ENCODE results near the gene MIEN1. TPM values are rescaled to one million over a fixed set of nuclear protein-coding genes. Genes with fewer than 3 reads are reported as not detected.

Gene MIEN1
- total and polyA plus RNA-seq, 2 of the 13 experiments (the other 11 are each of a cell fraction or from before 2014, with no cell fraction given): 40.6 to 56.6 TPM

DNA sequence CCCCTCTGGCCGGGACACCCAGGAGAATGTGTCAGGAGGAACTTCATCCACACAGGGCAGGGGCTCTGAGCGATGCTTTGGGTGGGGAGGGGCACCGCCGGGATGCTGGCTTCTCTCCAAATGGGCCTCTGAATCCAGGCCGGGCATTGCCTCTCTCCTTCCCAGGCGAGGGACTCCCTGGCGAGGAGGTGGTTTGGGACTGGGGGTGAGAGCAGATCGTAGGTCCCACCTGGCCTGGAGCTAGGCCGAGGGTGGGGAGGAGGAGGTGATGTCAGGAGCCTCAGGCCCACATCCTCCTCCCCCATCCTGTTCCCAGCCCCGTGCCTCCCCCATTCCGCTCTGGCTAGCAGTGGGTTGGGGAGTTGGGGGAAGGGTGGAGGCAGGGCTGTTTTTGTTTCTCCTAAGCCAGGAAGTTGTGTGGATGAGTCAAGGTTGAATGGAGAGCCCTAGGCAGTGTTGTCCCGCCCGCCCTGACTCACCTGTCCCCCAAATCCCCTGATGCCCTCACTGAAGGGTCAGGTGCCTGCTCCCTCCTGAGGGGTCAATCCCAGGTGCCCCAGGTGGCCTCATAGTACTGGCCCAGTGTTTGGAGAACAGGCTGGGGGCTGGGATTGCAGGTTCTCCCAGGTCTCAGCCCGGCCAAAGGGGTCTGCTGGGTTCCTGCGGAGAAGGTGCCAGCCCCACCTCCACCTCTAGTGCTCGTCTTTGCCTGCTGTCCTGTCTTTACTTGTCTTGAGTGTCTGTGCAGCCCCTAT lies 10.2 kb upstream of the MIEN1 start (continued):
- TF ChIP-seq, protein P1, sequence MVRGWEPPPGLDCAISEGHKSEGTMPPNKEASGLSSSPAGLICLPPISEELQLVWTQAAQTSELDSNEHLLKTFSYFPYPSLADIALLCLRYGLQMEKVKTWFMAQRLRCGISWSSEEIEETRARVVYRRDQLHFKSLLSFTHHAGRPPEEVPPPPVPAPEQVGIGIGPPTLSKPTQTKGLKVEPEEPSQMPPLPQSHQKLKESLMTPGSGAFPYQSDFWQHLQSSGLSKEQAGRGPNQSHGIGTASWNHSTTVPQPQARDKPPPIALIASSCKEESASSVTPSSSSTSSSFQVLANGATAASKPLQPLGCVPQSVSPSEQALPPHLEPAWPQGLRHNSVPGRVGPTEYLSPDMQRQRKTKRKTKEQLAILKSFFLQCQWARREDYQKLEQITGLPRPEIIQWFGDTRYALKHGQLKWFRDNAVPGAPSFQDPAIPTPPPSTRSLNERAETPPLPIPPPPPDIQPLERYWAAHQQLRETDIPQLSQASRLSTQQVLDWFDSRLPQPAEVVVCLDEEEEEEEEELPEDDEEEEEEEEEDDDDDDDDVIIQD (CRISPR knock-in tag; IDR thresholded peaks at IDR 0.05; ENCODE audit: low read depth): no peak; the same call in 1 of the 2 replicates
- no peak for TF ChIP-seq ZNF703 (CRISPR knock-in tag; IDR thresholded peaks at IDR 0.05; ENCODE audit: borderline replicate concordance)
- peak; percentile 65 for TF ChIP-seq BRD4 (CRISPR knock-in tag; IDR thresholded peaks at IDR 0.05)
- peak; percentile 83; the same call in 1 of the 2 replicates for TF ChIP-seq HDAC2 (CRISPR knock-in tag; IDR thresholded peaks at IDR 0.05)
- TF ChIP-seq MEF2D (CRISPR knock-in tag; IDR thresholded peaks at IDR 0.05): peak; percentile 85
- TF ChIP-seq ETV6 (CRISPR knock-in tag; conservative IDR thresholded peaks at IDR 0.05): no peak
- TF ChIP-seq CBX2 (IDR thresholded peaks at IDR 0.05; ENCODE audit: low read depth, low read length): no peak
- TF ChIP-seq CBX2 (CRISPR knock-in tag; IDR thresholded peaks at IDR 0.05; ENCODE audit: low read depth): no peak
- no peak for TF ChIP-seq AHR (CRISPR knock-in tag; IDR thresholded peaks at IDR 0.05)
- TF ChIP-seq ZNF772 (CRISPR knock-in tag; IDR thresholded peaks at IDR 0.05): no peak
- TF ChIP-seq ZNF614 (CRISPR knock-in tag; IDR thresholded peaks at IDR 0.05; ENCODE audit: borderline replicate concordance): 0 out of 2 replicates have a peak, but pooled peaks have one; percentile 70
- TF ChIP-seq, protein P2, sequence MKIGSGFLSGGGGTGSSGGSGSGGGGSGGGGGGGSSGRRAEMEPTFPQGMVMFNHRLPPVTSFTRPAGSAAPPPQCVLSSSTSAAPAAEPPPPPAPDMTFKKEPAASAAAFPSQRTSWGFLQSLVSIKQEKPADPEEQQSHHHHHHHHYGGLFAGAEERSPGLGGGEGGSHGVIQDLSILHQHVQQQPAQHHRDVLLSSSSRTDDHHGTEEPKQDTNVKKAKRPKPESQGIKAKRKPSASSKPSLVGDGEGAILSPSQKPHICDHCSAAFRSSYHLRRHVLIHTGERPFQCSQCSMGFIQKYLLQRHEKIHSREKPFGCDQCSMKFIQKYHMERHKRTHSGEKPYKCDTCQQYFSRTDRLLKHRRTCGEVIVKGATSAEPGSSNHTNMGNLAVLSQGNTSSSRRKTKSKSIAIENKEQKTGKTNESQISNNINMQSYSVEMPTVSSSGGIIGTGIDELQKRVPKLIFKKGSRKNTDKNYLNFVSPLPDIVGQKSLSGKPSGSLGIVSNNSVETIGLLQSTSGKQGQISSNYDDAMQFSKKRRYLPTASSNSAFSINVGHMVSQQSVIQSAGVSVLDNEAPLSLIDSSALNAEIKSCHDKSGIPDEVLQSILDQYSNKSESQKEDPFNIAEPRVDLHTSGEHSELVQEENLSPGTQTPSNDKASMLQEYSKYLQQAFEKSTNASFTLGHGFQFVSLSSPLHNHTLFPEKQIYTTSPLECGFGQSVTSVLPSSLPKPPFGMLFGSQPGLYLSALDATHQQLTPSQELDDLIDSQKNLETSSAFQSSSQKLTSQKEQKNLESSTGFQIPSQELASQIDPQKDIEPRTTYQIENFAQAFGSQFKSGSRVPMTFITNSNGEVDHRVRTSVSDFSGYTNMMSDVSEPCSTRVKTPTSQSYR (CRISPR knock-in tag; IDR thresholded peaks at IDR 0.05; ENCODE audit: borderline replicate concordance): peak; percentile 98
- TF ChIP-seq ZNF781 (CRISPR knock-in tag; IDR thresholded peaks at IDR 0.05; ENCODE audit: borderline replicate concordance, not compliant biosample characterization): no peak
- peak; percentile 53; the same call in 1 of the 2 replicates for TF ChIP-seq MIER3 (CRISPR knock-in tag; IDR thresholded peaks at IDR 0.05; ENCODE audit: borderline replicate concordance)
- TF ChIP-seq ZNF724P (CRISPR knock-in tag; IDR thresholded peaks at IDR 0.05; ENCODE audit: borderline replicate concordance): no peak
- no peak; the same call in 1 of the 2 replicates for TF ChIP-seq ZNF616 (CRISPR knock-in tag; IDR thresholded peaks at IDR 0.05; ENCODE audit: low read depth)
- peak; percentile 76; the same call in 1 of the 2 replicates for TF ChIP-seq ZKSCAN5 (CRISPR knock-in tag; IDR thresholded peaks at IDR 0.05)
- TF ChIP-seq, protein P3, sequence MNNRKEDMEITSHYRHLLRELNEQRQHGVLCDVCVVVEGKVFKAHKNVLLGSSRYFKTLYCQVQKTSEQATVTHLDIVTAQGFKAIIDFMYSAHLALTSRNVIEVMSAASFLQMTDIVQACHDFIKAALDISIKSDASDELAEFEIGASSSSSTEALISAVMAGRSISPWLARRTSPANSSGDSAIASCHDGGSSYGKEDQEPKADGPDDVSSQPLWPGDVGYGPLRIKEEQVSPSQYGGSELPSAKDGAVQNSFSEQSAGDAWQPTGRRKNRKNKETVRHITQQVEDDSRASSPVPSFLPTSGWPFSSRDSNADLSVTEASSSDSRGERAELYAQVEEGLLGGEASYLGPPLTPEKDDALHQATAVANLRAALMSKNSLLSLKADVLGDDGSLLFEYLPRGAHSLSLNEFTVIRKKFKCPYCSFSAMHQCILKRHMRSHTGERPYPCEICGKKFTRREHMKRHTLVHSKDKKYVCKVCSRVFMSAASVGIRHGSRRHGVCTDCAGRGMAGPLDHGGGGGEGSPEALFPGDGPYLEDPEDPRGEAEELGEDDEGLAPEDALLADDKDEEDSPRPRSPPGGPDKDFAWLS (CRISPR knock-in tag; IDR thresholded peaks at IDR 0.05; ENCODE audit: borderline replicate concordance): no peak
- TF ChIP-seq, protein P4, sequence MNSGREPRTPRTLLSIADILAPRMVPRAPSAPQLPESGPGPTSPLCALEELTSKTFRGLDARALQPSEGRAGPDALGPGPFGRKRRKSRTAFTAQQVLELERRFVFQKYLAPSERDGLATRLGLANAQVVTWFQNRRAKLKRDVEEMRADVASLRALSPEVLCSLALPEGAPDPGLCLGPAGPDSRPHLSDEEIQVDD (CRISPR knock-in tag; IDR thresholded peaks at IDR 0.05; ENCODE audit: borderline replicate concordance): no peak
- no peak for TF ChIP-seq NCOR1 (IDR thresholded peaks at IDR 0.05; ENCODE audit: borderline replicate concordance, low read length)
- TF ChIP-seq SMAD3 (CRISPR knock-in tag; IDR thresholded peaks at IDR 0.05): no peak
- TF ChIP-seq RFXAP (CRISPR knock-in tag; IDR thresholded peaks at IDR 0.05; ENCODE audit: borderline replicate concordance): no peak
- TF ChIP-seq KAT8 (CRISPR knock-in tag; IDR thresholded peaks at IDR 0.05): peak; percentile 83
- TF ChIP-seq NFRKB (IDR thresholded peaks at IDR 0.05): no peak

Measured in HepG2 (cell line).